Ramos (cell line): ENCODE results near the gene LRRC72.
"Not testable (repeated sequence)": the region's sequence is repeated elsewhere in the genome, so short reads cannot be mapped to it uniquely, and the experiment has no call there.

ENCODE experiments used
- in situ Hi-C: fragments of 300-500 bp; cut with MboI; formaldehyde crosslinking; loops from one replicate; pipeline ENCODE4 v1.14.3; 2022; ENCODE audit warnings: low sequenced_read_pairs; ENCODE audit not compliant: unreplicated experiment

LRRC72 gene

GRCh38 chr7:16526742-16527540 lies at the start of gene LRRC72:
Gene LRRC72, plus strand, starts transcription at chr7:16526825. Its CDS starts 128 bp downstream, at chr7:16526953.
- in situ Hi-C loops = no loop called here

- in situ Hi-C loops = no loop called here
Observed at GRCh38 chr7:16479161-16479560, 47.5 kb upstream of the LRRC72 start.

GRCh38 chr7:16479591-16479990 lies 47.0 kb upstream of the LRRC72 start:
- in situ Hi-C loops = no loop called here

- in situ Hi-C loops = no loop called here
Observed at GRCh38 chr7:16484453-16485158, 42.0 kb upstream of the LRRC72 start.

GRCh38 chr7:16491148-16491547 lies 35.5 kb upstream of the LRRC72 start:
- in situ Hi-C loops = no loop called here

GRCh38 chr7:16492513-16493062 lies 34.0 kb upstream of the LRRC72 start:
- in situ Hi-C loops = no loop called here

GRCh38 chr7:16493266-16493665 lies 33.4 kb upstream of the LRRC72 start:
- in situ Hi-C loops = no loop called here

GRCh38 chr7:16494551-16494950 lies 32.1 kb upstream of the LRRC72 start:
- in situ Hi-C loops = no loop called here

GRCh38 chr7:16494955-16495719 lies 31.5 kb upstream of the LRRC72 start:
- in situ Hi-C loops = no loop called here

GRCh38 chr7:16498122-16498521 lies 28.5 kb upstream of the LRRC72 start:
- in situ Hi-C loops = no loop called here

GRCh38 chr7:16502303-16502702 lies 24.3 kb upstream of the LRRC72 start:
- in situ Hi-C loops = no loop called here

GRCh38 chr7:16504019-16504418 lies 22.6 kb upstream of the LRRC72 start:
- in situ Hi-C loops = no loop called here

- in situ Hi-C loops = not testable (repeated sequence)
Observed at GRCh38 chr7:16506422-16506821, 20.2 kb upstream of the LRRC72 start.

- in situ Hi-C loops = no loop called here
Observed at GRCh38 chr7:16509829-16510228, 16.8 kb upstream of the LRRC72 start.

GRCh38 chr7:16511314-16511713 lies 15.3 kb upstream of the LRRC72 start:
- in situ Hi-C loops = no loop called here

GRCh38 chr7:16512097-16512496 lies 14.5 kb upstream of the LRRC72 start:
- in situ Hi-C loops = no loop called here

GRCh38 chr7:16514271-16514670 lies 12.4 kb upstream of the LRRC72 start:
- in situ Hi-C loops = no loop called here

GRCh38 chr7:16514729-16515128 lies 11.9 kb upstream of the LRRC72 start:
- in situ Hi-C loops = no loop called here

- in situ Hi-C loops = no loop called here
Observed at GRCh38 chr7:16515785-16516685, 10.6 kb upstream of the LRRC72 start.

- in situ Hi-C loops = not testable (repeated sequence)
Observed at GRCh38 chr7:16519985-16520384, 6.6 kb upstream of the LRRC72 start.
